HEK293T (cell line): ENCODE data around the gene KRT74.

Experiments used
- ARNT ChIP-seq: fragments of 450-650 bp; IDR thresholded peaks from 2 replicates; pipeline ENCODE4 v1.6.1; 2017; ENCODE audit warnings: mild to moderate bottlenecking
- BHLHE40 ChIP-seq: fragments of 450-650 bp; IDR thresholded peaks from 2 replicates; pipeline ENCODE4 v1.6.1; 2016; ENCODE audit warnings: mild to moderate bottlenecking, moderate library complexity, borderline replicate concordance
- CTBP1 ChIP-seq: fragments of 450-650 bp; IDR thresholded peaks from 2 replicates; pipeline ENCODE4 v1.6.1; 2016; ENCODE audit warnings: borderline replicate concordance
- ELF4 ChIP-seq: fragments of 450-650 bp; IDR thresholded peaks from 2 replicates; pipeline ENCODE4 v1.6.1; 2017; ENCODE audit warnings: antibody characterized with exemption
- FOXA1 ChIP-seq: fragments of 450-650 bp; IDR thresholded peaks from 2 replicates; pipeline ENCODE4 v1.6.1; 2016; ENCODE audit warnings: mild to moderate bottlenecking
- FOXK2 ChIP-seq: fragments of 450-650 bp; IDR thresholded peaks from 2 replicates; pipeline ENCODE4 v1.6.1; 2016; ENCODE audit warnings: mild to moderate bottlenecking
- FOXM1 ChIP-seq: fragments of 450-650 bp; IDR thresholded peaks from 2 replicates; pipeline ENCODE4 v1.6.1; 2017; ENCODE audit warnings: mild to moderate bottlenecking, borderline replicate concordance
- L3MBTL2 ChIP-seq: fragments of 450-650 bp; conservative IDR thresholded peaks from 2 replicates; pipeline ENCODE4 v1.6.1; 2016; ENCODE audit warnings: mild to moderate bottlenecking
- LEF1 ChIP-seq: fragments of 450-650 bp; IDR thresholded peaks from 2 replicates; pipeline ENCODE4 v1.6.1; 2017; ENCODE audit warnings: mild to moderate bottlenecking, borderline replicate concordance
- NFRKB ChIP-seq: fragments of 450-650 bp; IDR thresholded peaks from 2 replicates; pipeline ENCODE4 v1.6.1; 2016; ENCODE audit warnings: mild to moderate bottlenecking, moderate library complexity
- SP1 ChIP-seq: fragments of 450-650 bp; IDR thresholded peaks from 2 replicates; pipeline ENCODE4 v1.6.1; 2017
- SUZ12 ChIP-seq: fragments of 450-650 bp; IDR thresholded peaks from 2 replicates; pipeline ENCODE4 v1.6.1; 2016; ENCODE audit warnings: mild to moderate bottlenecking
- TARDBP ChIP-seq: fragments of 450-650 bp; IDR thresholded peaks from 2 replicates; pipeline ENCODE4 v1.6.1; 2016
- ZNF384 ChIP-seq: fragments of 450-650 bp; IDR thresholded peaks from 2 replicates; pipeline ENCODE4 v1.6.1; 2016

- no peak for TF ChIP-seq TARDBP
- TF ChIP-seq L3MBTL2: no peak
- no peak for TF ChIP-seq LEF1
- TF ChIP-seq SUZ12: no peak
- no peak for TF ChIP-seq FOXA1
- no peak for TF ChIP-seq ARNT
- no peak for TF ChIP-seq FOXK2
- no peak for TF ChIP-seq ZNF384
- TF ChIP-seq FOXM1: no peak
- no peak for TF ChIP-seq SP1
- no peak for TF ChIP-seq ELF4
- TF ChIP-seq NFRKB: no peak
- no peak for TF ChIP-seq CTBP1
- TF ChIP-seq BHLHE40: no peak
Observed at GRCh38 chr12:52607314-52607713, 33.7 kb upstream of the KRT74 start.
